Anterior cingulate cortex (tissue), 58 donors: ENCODE results near the gene NSL1.
"Not testable (repeated sequence)": the region's sequence is repeated elsewhere in the genome, so short reads cannot be mapped to it uniquely, and the experiment has no call there.

Source experiments
- DNase-seq, 58 donors: peaks; one replicate each; lab custom pipeline; 2025; lab: John Stamatoyannopoulos, UW

Gene NSL1

GRCh38 chr1:212712451-212713303, 78.9 kb downstream of the NSL1 start:
- no peak for DNase-seq

GRCh38 chr1:212711974-212712373, 79.6 kb downstream of the NSL1 start:
- DNase-seq, result not testable (repeated sequence)

DNA sequence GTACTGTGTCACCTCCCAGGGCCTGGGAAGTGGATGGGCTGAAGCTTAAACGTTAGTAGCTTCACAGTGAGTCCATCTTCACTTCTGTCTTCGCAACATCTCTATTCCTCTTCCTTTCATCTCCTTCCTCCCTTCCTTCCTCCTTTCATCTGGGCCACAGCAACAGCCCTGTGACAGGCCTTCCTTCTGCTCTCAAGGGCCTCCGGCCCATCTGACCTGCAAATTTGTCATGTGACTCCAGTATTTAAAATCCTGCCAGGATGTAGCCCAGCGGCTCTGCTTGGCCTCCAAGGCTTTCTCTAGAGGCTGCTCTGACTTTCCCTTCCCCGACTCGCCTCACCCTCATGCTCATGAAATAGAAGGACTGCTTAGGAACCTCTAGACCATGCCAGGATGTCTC, 81.0 kb downstream of the NSL1 start:
- DNase-seq, result peak in 3 of 58 donors; percentile 2 to 15 (median 5)

DNA sequence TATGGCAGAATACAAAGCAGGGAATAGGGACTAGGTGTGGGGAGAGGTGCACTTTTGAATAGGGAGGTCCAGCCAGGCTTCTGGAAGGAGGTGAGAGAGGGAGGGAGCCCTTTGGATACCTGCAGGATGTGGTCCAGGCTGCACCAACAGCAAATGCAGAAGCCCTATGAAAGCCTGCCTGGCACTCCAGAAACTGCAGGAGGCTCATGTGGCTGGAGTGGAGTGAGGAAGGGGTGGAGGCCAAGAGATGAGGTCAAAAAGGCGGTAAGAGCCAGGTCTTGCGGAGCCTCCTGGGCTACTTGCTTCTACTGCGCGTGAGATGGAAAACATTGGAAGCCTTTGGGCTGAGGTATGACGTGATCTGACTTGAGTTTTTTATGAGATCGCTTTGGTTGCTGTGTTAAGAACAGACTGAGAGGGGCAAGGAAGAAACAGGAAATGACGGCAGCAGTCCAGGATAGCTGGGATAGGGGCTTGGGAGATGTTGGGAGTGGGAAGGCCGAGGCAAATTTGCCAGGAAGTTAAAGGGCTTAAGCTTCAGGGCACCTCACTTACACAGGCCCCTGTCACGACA, 87.5 kb downstream of the NSL1 start:
- no peak for DNase-seq

DNA sequence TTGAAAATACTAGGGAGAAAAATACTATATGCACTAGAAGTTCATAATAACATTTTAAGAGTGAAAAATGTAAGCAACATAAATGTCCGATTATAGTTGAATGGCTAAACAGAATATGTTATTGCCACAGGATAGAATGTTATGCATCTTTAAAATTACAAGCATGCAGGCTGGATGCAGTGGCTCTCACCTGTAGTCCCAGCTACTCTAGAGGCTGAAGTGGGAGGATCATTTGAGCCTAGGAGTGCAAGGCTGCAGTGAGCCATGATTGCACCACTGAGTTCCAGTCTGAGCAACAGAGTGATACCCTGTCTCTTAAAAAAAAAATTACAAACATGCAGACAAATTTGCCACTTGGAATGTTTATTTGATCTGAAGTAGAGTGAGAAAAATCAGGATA, 88.9 kb downstream of the NSL1 start:
- DNase-seq, result no peak

- DNase-seq, result no peak
Measured at GRCh38 chr1:212701910-212702309, 89.7 kb downstream of the NSL1 start.

DNA sequence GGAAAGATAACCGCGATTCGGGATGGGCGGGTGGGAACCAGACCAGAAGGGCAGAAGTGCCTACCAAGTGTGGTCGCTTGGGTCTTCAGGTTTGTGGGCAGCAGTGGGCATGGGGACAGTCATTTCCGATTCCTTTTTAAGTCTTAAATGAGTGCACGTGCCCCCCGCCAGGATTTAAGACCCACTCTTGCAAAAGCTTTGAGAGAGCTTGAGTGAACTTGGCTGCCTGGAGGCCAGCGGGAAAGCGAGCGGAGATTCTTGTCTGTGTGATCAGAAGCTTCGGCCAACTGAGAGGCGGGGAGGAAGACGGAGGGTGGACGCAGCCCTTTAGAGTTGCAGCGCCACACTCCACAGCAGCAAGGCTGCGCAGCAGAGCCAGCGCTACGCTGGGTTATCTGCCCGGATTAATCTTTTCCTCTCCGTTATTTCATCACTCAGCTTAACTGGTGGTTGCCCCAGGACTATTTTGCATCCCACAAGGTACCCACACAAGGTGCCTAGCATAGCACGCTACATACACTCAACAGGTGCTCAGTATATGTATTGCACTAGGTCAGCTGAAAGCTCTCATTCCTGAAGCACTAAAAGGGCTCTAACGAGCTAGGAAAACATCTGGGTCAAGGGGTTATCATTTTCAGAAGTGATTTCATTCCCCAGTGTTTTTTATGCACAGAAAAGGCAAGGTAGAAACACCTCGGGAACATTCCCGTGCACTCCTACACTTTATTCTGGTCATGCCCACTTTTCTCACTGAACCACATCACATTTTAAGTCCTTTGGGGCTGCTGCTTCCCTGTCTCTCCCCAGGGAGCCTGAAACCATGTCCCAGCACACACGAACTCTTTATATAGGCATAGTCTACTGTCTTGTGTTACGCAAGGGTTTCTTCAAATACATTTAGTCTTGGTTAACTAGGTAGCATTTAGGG, 90.4 kb downstream of the NSL1 start:
- peak in 30 of 58 donors; percentile 9 to 66 (median 30) for DNase-seq

DNA sequence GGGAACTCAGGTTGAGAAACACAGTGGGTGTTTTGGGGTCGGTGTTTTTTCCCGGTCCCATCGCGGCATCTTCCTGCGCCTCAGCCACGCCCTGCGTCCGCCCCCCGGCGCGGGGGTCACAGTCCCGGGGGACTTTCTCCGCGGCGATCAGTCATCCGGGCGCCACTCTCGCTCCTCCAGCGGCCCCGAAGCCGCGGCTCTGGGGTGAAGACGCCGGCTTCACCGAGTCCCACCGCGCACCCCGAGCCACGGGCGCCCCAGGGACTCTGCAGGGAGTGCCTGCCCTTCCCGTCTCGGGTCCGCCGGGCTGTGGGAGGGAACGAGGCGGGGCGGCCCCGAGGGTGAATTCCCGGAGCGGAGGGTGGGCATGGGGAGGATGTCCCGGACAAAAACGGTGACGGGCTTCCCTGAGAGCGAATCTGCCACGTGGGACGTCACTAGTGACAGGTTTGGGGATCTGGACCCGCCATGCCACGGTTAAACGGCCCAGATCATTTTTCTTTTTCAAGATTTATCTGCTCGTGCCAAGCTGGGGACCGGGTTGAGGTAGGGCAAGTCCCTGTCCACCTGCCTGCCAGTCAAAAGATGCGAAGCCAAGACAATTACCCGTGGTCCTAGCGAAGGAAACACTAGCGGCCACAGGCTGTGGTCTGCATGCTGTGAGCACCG, 91.2 kb downstream of the NSL1 start:
- DNase-seq, result peak in 21 of 58 donors; percentile 9 to 54 (median 30)

GRCh38 chr1:212699625-212700222, 91.9 kb downstream of the NSL1 start, which contains the start of gene BATF3:
BATF3 (minus strand) TSS chr1:212699840; CDS start chr1:212699762, 78 bp downstream.
- DNase-seq, result peak in 18 of 58 donors; percentile 9 to 56 (median 30)

DNA sequence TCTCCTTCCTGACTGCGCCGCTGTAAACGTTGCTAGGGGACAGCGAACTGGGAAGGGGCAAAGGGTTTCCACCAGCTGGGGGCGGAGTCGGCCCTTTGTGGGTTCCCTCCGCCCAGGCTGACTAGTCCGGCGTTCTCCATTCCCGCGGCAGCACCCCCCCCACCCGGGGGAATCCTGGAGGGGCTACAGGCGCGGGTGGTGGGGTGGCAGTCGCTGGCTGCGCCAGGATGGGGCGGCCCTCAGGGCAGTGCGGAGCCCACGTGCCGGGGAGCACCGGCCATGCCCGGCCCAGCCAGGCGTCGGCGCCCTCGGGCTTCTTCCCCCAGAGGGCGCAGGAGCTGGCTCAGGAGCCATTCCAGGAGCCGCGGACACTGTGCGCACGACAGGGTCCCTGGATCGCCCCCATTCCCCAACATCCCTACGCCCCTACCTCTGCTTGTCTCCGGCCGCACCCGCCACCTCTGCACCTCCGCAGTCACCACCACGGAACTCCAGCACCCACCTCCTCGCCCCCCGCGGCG, 92.4 kb downstream of the NSL1 start:
- peak in 5 of 58 donors; percentile 12 to 36 (median 32) for DNase-seq

DNA sequence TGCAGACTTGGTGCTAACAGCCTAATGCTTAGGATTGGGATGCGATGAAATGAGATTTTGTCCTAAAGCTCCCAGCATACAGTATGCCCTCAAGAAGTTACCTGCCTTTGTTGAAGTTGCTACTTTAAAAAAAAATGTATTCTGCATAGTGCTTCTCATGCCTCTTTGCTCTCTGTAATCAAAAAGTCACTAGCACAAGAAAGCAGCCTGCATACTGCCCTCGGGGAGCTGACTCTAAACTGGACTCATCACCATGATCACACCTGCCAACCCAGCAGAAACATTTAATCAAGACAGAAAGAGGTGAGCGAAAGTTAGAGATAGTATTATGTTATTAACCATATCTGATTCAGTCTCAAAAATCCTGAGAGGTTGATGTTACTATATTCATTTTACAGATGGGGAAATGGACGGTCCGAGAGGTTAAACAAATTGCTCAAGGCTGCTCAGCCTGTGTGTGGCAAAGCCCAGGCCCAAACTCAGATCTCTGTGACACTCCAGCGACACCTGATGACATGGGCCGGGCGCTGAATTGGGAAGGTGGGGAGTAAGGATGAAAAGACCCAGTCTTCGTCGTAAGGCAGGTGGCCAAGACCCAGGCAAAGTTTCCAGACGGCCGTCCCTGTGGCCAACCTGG, 93.0 kb downstream of the NSL1 start:
- no peak for DNase-seq

DNA sequence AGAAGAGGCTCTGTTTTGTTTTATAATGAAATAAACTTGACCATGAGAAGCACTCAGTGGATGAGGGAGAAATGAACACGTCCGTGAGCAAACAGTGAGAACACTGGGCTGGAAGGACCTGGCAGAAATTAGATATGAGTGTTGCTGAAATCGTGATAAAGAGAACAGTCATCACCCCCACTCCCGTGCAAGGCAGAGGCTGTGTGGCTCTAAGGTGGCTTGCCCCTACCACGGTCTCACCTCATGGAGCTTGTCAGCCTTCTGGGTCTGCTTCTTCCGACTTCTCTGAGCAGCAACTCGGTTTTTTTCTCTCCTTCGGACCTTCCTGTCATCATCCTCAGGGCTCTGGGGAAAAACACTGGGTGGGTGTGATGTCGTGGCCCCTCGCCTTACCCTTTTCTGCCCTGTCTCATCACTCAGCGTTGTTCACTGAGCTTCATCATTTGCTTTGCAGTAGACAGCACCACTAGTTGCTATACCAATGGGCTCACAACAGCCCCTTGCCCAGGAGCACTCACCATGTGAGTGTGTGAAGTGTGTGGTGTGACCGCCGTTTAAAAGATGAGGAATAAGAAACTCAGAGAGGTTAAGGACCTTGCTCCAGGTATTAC, 94.8 kb downstream of the NSL1 start:
- DNase-seq, result no peak

- DNase-seq, result no peak
Measured at GRCh38 chr1:212692774-212693644, 98.6 kb downstream of the NSL1 start.

- no peak for DNase-seq
Measured at GRCh38 chr1:212691561-212692071, 100.0 kb downstream of the NSL1 start.

- no peak for DNase-seq
Measured at GRCh38 chr1:212690816-212691403, 100.7 kb downstream of the NSL1 start.

DNA sequence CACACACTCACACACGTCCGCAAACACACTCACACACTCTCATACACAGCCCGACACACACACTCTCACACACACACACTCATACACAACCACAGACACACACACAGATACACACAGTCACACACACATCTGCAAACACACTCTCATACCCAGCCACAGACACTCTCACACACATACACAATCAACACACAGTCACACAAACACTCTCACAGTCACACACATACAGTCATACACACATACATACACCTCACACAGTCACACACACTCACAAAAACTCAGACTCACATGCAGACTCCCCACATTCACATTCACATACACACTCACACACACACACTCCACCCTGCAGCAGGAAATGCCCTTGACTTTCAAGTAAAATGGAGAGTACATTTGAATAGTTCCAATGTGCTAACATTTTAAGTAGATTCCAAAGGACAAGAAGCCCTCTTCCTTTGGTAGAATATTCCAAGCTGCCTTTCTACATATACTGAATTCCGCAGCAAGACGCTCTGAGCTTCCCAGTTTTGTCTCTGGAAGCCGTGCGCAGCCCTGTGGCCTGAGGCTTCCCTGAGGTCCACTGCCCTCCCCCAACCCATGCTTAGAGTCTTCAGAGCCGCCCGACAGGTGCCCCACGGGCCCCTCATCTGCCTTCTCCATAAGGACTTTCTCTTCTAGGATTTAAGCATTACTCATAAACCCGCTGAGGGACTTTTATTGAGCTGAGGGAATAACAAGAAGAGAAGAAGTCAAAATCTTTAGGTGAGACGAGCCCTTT, 101.6 kb downstream of the NSL1 start:
- no peak for DNase-seq
